Measurements from ENCODE around the gene DOCK2.
"Not testable (repeated sequence)": the region's sequence is repeated elsewhere in the genome, so short reads cannot be mapped to it uniquely, and the experiment has no call there.

The DOCK2 gene

GRCh38 chr5:169920474-169920873 is 283.4 kb downstream of the DOCK2 start:
- DNase-seq (ENCODE audit: insufficient read length, low spot score) (no peak), FAIRE-seq (no peak)

DNA sequence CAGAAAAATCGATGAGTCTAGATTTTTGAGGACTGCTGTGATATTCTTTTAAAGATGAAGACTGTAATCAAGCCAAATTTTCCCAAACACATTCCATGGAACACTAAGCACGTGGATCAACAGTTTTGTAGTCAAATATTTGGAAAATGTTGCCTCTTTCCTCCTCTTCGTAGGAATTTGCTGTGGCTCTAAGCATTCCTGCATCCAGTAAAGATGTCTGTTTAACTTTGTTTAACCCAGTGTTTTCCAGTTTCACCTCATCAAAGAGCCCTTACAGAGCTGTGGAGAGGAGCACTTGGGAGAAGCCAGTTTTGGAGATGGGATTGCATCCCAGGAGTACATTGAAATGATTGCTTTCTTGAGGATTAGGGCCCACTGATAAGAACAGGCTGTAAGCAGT is 284.3 kb downstream of the DOCK2 start:
- no peak for DNase-seq (ENCODE audit: insufficient read length, low spot score)
- FAIRE-seq: no peak

- DNase-seq (ENCODE audit: insufficient read length, low spot score) (no peak), FAIRE-seq (no peak)
Measured at GRCh38 chr5:169921949-169922348, 284.9 kb downstream of the DOCK2 start.

GRCh38 chr5:169922474-169922873 is 285.4 kb downstream of the DOCK2 start:
- no peak for DNase-seq (ENCODE audit: insufficient read length, low spot score)
- no peak for FAIRE-seq

- DNase-seq (ENCODE audit: insufficient read length, low spot score) (no peak), FAIRE-seq (no peak)
Measured at GRCh38 chr5:169923988-169924387, 286.9 kb downstream of the DOCK2 start.

DNA sequence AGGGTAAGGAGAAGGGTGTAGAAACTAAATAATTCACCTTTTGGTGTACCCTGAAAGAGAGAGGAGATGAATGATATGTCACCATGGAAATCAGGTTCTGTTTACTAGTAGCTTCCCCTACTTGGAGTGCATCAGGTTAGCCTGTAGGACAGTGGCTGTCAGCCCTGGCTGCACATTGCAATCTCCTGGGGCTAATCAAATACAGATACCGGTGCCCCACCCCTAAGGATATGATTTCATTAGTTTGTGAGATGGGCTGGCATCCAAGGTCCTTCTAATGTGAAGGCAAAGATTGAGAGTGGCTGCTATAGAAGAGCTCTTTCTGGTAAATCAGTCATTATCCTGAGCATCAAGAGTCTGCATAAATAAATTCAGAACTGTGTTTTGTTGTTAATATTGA is 296.1 kb downstream of the DOCK2 start:
- DNase-seq (ENCODE audit: insufficient read length, low spot score) (no peak), FAIRE-seq (no peak)

DNA sequence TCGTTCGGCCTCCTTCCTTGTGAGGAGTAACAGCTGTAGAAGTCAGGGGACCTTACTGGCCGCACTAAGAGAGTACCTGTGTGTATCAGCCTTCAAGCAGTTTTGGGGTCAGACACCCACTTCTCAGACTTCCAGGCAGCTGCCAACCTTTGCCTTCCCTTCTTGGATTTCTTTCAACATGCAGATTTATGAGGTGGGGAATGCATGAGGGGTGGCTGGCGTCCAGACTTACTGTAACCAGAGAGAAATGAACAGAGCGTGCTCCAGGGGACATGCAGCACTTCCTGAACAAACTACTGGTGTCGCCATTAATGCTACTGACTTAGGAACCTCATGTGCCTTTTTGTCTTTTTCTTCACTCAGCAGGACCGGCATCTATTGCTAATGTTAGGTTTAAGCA is 296.5 kb downstream of the DOCK2 start:
- DNase-seq (ENCODE audit: insufficient read length, low spot score) (no peak), FAIRE-seq (no peak)

DNA sequence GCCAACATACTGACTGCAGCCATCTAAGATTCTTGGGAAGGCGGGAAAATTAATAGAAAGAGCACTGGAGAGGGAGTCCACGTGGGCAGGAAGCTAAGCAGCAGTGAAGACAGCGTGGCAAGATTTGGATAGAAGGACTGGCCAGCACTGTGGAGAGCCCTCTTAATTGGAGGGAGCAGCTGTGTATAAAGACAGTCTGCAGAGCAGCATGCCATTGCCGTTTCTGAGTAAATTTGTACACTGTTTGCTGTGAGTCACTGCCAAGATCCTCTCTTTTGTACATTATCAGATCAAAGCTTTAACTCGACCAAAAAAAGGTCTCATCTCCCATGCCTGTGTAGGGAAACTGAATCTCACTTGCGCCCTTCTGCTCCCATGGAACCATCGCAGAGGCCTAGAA is 297.9 kb downstream of the DOCK2 start:
- FAIRE-seq (no peak), DNase-seq (ENCODE audit: insufficient read length, low spot score) (no peak)

DNA sequence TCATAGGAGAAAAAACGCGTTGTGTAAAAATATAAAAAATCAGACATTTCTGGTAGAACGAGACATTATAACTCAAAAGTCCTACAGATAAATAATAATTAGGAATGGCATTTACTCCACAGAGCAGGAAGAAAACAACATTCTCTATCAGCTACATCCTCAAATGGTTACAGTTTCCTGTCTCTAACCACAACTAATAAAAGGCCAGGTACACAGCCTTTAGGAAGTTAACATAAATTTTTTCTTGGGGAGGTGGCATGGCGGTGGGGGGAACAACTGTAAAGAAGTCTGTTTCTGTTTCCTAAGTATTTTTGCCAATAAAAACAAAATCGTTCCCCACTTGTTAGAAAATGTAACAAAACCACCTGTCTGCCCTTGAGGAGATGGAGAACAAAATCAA is 298.7 kb downstream of the DOCK2 start:
- no peak for DNase-seq (ENCODE audit: insufficient read length, low spot score)
- FAIRE-seq: no peak

DNA sequence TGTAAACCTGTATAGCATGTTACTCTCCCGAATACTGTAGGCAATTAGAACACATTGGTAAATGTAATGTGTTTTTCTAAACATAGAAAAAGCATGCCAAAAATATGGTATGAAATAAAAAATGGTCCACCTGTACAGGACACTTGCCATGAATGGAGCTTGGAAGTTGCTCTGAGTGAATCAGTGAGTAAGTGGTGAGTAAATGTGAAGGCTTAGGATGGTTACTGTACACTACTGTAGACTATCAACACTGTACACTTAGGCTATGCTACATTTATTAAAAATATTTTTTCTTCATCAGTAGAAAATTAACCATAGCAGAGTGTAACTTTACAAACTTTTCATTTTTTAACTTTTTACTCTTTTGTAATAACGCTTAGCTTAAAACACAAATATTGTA is 301.4 kb downstream of the DOCK2 start:
- FAIRE-seq: no peak
- no peak for DNase-seq (ENCODE audit: insufficient read length, low spot score)

- DNase-seq (ENCODE audit: insufficient read length, low spot score): no peak
- FAIRE-seq: no peak
Measured at GRCh38 chr5:169939731-169940130, 302.7 kb downstream of the DOCK2 start.

- FAIRE-seq (no peak), DNase-seq (ENCODE audit: insufficient read length, low spot score) (no peak)
Measured at GRCh38 chr5:169941542-169941941, 304.5 kb downstream of the DOCK2 start.

- FAIRE-seq: no peak
- DNase-seq (ENCODE audit: insufficient read length, low spot score): no peak
Measured at GRCh38 chr5:169942181-169942580, 305.1 kb downstream of the DOCK2 start.

GRCh38 chr5:169943026-169943425 is 306.0 kb downstream of the DOCK2 start:
- no peak for FAIRE-seq
- DNase-seq (ENCODE audit: insufficient read length, low spot score): no peak

- DNase-seq (ENCODE audit: insufficient read length, low spot score): no peak
- FAIRE-seq: no peak
Measured at GRCh38 chr5:169944115-169944514, 307.0 kb downstream of the DOCK2 start.

DNA sequence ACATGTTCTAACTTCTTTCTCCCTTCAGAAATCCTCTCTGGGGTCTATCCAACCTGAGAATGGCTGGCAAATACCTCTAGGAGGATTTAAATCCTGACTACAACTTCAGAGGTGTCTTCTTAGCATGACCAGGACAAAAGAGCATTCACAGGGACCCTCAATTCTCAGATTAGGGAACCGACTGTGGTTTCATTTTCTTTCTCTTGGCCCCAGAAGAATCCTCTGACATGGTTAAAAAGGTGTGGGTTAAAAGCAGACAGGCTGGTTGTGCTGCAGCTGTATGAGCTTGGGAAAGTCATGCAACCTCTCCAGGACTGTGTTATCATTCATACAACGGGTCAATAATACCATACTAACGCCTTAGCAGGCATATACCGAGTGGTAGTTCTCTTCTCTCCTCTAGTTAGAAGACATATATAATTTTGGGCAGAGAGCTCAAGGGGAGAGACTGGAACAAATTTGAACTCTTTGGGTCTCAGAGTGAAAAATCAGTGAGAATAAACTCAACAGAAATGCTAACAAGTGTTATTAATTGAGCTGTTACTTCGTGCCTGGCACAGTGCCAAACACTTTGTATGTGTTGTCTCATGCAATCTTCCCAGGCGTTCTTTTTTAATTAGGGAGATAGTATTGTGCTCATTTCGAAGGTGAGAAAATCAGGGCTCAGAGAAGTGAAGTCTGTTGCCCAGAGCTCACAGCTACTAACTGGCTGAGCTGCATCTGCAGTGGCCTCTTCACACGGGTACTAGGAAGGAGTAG is 308.0 kb downstream of the DOCK2 start:
- FAIRE-seq (no peak), DNase-seq (ENCODE audit: insufficient read length, low spot score) (no peak)

DNA sequence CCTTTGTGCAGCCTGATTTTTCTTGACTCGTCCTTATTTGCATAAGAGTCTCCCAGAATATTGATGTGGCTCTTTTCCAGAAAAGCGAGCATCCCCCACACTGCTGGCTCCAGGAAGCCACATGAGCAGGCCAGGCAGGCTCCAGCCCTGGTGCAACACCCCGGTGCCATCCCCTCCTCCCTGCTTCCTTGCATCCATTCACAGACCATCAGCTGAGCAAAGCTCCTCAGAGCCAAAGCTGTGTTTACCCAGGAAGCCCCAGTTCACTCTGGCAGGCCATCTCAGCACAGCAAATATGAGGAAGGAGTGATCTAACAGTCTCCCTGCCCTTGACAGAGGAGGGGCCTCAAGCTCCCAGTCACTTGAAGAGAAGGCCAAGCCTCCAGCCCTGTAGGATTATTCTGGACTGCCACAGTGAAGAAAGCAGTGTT is 308.8 kb downstream of the DOCK2 start:
- no peak for DNase-seq (ENCODE audit: insufficient read length, low spot score)
- FAIRE-seq: no peak

DNA sequence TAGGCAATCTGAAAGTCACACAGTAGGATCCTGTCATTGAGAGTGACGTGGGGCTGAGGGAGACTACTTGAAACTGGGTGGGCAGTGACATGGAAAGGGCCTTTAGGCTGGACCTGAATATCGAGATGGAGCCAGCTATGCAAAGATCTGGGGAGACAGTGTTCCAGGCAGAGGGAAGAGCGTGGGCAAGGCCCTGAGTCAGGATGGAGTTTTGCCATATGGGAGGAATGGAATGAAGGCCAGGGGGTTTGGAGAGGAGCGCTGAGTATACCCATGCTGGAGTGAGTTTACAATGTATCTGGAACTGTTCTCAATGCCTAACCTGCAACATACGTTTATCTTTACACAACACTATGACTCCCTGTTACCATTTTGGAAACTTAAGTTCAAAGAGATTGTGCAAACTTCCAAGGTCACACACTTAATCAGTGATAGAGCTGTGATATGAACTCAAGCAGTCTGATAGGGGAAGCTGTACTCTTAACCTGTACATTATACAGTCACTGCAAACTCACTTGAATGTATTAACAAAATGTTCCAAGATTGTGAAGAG is 309.7 kb downstream of the DOCK2 start:
- DNase-seq (ENCODE audit: insufficient read length, low spot score) (no peak), FAIRE-seq (no peak)

DNA sequence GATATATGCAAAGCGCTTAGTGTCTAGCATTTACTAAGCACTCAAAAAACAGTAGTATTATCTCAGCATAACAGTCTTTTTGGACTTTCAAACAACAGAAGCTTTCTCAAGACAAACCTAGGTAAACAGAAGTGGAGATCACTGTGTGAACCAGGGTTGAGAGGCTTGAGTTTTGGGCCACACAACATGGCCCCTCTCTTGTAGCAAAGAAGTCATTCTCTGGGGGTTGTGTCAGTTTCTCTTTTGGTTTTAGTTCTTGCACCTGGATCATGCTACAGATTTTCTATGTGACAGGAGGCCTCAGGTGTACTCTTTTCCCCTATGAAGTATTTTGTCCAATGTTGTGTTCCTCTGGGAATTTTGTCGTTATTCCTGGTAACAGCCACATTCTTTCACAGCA is 313.3 kb downstream of the DOCK2 start:
- DNase-seq (ENCODE audit: insufficient read length, low spot score): peak; percentile 25
- FAIRE-seq: no peak

- FAIRE-seq; DNase-seq (ENCODE audit: insufficient read length, low spot score): not testable (repeated sequence)
Measured at GRCh38 chr5:169953196-169953595, 316.1 kb downstream of the DOCK2 start.

DNA sequence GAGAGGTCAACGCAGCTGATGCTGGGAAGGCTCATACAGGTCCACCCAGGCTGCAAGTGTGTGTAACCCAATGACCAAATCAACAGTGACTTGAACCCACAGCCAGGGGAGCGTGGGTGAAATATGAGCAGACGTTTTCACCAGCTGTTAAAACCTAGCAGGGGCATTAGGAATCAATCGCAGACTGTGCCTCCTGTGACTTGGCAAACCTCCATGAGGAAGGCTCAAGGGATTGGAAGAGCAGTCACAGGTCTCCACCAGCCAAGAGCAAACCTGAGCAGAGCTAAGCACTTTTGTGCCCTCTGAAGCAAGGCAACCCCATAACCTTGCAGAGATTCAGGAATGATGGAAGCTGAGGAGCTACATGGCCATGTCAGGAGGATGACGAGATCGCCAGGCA is 317.7 kb downstream of the DOCK2 start:
- no peak for FAIRE-seq

DNA sequence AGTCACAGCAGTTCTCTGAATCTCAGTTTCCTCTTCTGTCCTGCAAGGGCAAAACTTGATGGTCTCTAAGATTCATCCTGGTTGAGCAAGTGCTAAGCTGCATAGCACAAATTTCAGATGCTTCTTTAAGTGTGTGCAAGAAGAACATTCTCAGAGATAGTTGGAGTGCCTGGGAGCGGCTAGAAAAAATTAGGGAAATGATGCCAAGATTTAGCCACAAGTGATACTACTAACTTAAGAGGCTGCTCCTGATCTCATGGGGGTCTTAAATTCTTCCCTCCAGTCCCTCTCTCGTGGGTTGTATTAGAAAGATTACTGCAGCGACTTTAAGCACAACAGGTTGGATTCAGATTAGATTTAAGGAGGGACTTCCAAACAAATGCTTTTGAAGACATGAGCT is 319.1 kb downstream of the DOCK2 start:
- DNase-seq (ENCODE audit: insufficient read length, low spot score) (no peak), FAIRE-seq (no peak)

More for the DNA sequence above, 317.7 kb downstream of the DOCK2 start:
- no peak for DNase-seq (ENCODE audit: insufficient read length, low spot score)

- FAIRE-seq: no peak
- no peak for DNase-seq (ENCODE audit: insufficient read length, low spot score)
Measured at GRCh38 chr5:169956756-169957155, 319.7 kb downstream of the DOCK2 start.

All from GM19239 (cell line).